A673 (cell line): Measurements from ENCODE around the gene RYR1. TPM values are rescaled to one million over a fixed set of nuclear protein-coding genes. Genes with fewer than 3 reads are reported as not detected.
"Not testable (repeated sequence)": the region's sequence is repeated elsewhere in the genome, so short reads cannot be mapped to it uniquely, and the experiment has no call there.

ENCODE experiments used
- BruUV-seq: library from RNA; stranded (reverse); fragments of 400-500 nt; replicated peaks from 2 replicates; lab custom pipeline; 2021; lab: Mats Ljungman, UMichigan
- CTCF ChIA-PET: fragments of 300-600 bp; sonication (Branson Sonifier 250); formaldehyde crosslinking; loops from one replicate; lab custom pipeline; 2022; ENCODE audit warnings: antibody characterized with exemption; lab: Charles Lee
- POLR2A ChIA-PET: fragments of 300-600 bp; sonication (Branson Sonifier 250); formaldehyde crosslinking; loops from one replicate; lab custom pipeline; 2022; ENCODE audit warnings: antibody characterized with exemption; ENCODE audit not compliant: low non-redundant PET; lab: Charles Lee
- DNase-seq: peaks from one replicate; pipeline ENCODE4 v3.0.0-alpha.2; 2015; ENCODE audit warnings: low spot score
- H3K27ac ChIP-seq: fragments of 200-600 bp; sonication (generic); 2 replicates; pipeline ENCODE4 v1.5.1; 2016; ENCODE audit warnings: mixed run types, low read depth, mild to moderate bottlenecking, mixed read lengths, antibody characterized with exemption, low read length; ENCODE audit not compliant: poor library complexity, severe bottlenecking
- H3K27me3 ChIP-seq: fragments of 200-600 bp; sonication (generic); replicated peaks from 2 replicates; pipeline ENCODE4 v1.6.1; 2017; ENCODE audit warnings: mixed run types, low read depth, mild to moderate bottlenecking, mixed read lengths, antibody characterized with exemption, low read length; ENCODE audit not compliant: insufficient read depth, poor library complexity
- H3K36me3 ChIP-seq: fragments of 200-600 bp; sonication (generic); 2 replicates; pipeline ENCODE4 v1.6.1; 2016; ENCODE audit warnings: mixed run types, mild to moderate bottlenecking, mixed read lengths, antibody characterized with exemption, low read length; ENCODE audit not compliant: insufficient read depth, poor library complexity, severe bottlenecking
- H3K4me1 ChIP-seq: fragments of 200-600 bp; sonication (generic); 2 replicates; pipeline ENCODE4 v1.6.1; 2017; ENCODE audit warnings: mixed run types, mild to moderate bottlenecking, mixed read lengths, antibody characterized with exemption, low read length; ENCODE audit not compliant: insufficient read depth, poor library complexity, severe bottlenecking
- H3K4me3 ChIP-seq: fragments of 200-600 bp; sonication (generic); 2 replicates; pipeline ENCODE4 v1.5.1; 2016; ENCODE audit warnings: low read depth, mixed run types, mild to moderate bottlenecking, mixed read lengths, low read length; ENCODE audit not compliant: poor library complexity, severe bottlenecking
- H3K9me3 ChIP-seq: fragments of 200-600 bp; sonication (generic); 2 replicates; pipeline ENCODE4 v1.6.1; 2016; ENCODE audit warnings: mixed run types, low read depth, mild to moderate bottlenecking, mixed read lengths, antibody characterized with exemption, low read length; ENCODE audit not compliant: poor library complexity, severe bottlenecking
- EZH2 ChIP-seq: fragments of 200-600 bp; sonication (generic); IDR thresholded peaks from 2 replicates; pipeline ENCODE4 v1.6.1; 2017; ENCODE audit warnings: borderline replicate concordance, low read depth, mild to moderate bottlenecking, mixed read lengths, antibody characterized with exemption, low read length; ENCODE audit not compliant: poor library complexity, severe bottlenecking
- intact Hi-C: fragments of 100-400 bp; cut with micrococcal nuclease; formaldehyde crosslinking; loops from one replicate; pipeline ENCODE4 v1.10.0; 2022; ENCODE audit not compliant: unreplicated experiment
- total RNA-seq: library from RNA; stranded (reverse); gene quantifications from 2 replicates; pipeline ENCODE4 v1.2.3, GENCODE V29; 2021
- TF ChIP-seq, protein P1 (sequence below): fragments of 300-800, 200-600 bp; sonication (generic); conservative IDR thresholded peaks from 2 replicates; pipeline ENCODE4 v1.5.1; 2017; ENCODE audit warnings: low read depth, mild to moderate bottlenecking, antibody characterized with exemption, low read length, moderate library complexity, mixed read lengths

RYR1 gene
- total RNA-seq, 1 experiment from 2014 or later: 0.28 TPM

GRCh38 chr19:38470788-38471480 lies 37.4 kb downstream of the RYR1 start:
- DNase-seq: no peak
- peaks cover 6% of the 10 kb centered on the region for H3K27me3 ChIP-seq

DNA sequence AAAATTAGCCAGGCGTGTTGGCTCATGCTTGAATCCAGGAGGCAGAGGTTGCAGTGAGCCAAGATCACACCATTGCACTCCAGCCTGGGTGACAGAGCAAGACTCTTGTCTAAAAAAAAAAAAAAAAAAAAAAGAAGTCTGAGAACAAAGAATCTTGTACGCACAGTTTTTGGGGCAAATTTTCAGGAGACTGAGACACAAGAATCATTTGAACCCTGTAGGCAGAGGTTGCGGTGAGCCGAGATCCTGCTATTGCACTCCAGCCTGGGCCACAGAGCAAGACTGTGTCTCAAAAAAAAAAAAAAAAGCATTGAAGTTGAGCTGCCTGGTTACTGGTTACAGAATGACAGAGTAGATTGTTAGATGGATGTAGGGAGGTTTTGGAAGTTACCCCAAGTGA lies 39.2 kb downstream of the RYR1 start:
- H3K4me1 ChIP-seq, intact Hi-C loops, POLR2A ChIA-PET, H3K4me3 ChIP-seq, CTCF ChIA-PET, H3K27me3 ChIP-seq, H3K36me3 ChIP-seq, DNase-seq, H3K9me3 ChIP-seq, BruUV-seq, H3K27ac ChIP-seq: not testable (repeated sequence)

More at GRCh38 chr19:38470788-38471480, 37.4 kb downstream of the RYR1 start:
- Histone ChIP-seq H3K27ac (no peak overlapping the region), H3K4me1 (no peaks in the 10 kb centered on the region), H3K36me3 (no peaks in the 10 kb centered on the region), H3K9me3 (no peaks in the 10 kb centered on the region), H3K4me3 (no peak overlapping the region)
- TF ChIP-seq EZH2: no peak
- intact Hi-C loops: no loop called here
- BruUV-seq: no TSS peak
- CTCF ChIA-PET: no interaction called here
- POLR2A ChIA-PET: no interaction called here

GRCh38 chr19:38473201-38473600 lies 39.7 kb downstream of the RYR1 start:
- Histone ChIP-seq H3K27ac (no peak overlapping the region), H3K36me3 (no peaks in the 10 kb centered on the region), H3K4me3 (no peak overlapping the region), H3K9me3 (no peaks in the 10 kb centered on the region), H3K27me3 (peaks cover 6% of the 10 kb centered on the region), H3K4me1 (peaks cover 5% of the 10 kb centered on the region)
- TF ChIP-seq EZH2: no peak
- TF ChIP-seq, protein P1, sequence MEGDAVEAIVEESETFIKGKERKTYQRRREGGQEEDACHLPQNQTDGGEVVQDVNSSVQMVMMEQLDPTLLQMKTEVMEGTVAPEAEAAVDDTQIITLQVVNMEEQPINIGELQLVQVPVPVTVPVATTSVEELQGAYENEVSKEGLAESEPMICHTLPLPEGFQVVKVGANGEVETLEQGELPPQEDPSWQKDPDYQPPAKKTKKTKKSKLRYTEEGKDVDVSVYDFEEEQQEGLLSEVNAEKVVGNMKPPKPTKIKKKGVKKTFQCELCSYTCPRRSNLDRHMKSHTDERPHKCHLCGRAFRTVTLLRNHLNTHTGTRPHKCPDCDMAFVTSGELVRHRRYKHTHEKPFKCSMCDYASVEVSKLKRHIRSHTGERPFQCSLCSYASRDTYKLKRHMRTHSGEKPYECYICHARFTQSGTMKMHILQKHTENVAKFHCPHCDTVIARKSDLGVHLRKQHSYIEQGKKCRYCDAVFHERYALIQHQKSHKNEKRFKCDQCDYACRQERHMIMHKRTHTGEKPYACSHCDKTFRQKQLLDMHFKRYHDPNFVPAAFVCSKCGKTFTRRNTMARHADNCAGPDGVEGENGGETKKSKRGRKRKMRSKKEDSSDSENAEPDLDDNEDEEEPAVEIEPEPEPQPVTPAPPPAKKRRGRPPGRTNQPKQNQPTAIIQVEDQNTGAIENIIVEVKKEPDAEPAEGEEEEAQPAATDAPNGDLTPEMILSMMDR: no peak
- CTCF ChIA-PET: no interaction called here
- intact Hi-C loops: no loop called here
- no peak for DNase-seq
- BruUV-seq: no TSS peak
- POLR2A ChIA-PET: no interaction called here

- POLR2A ChIA-PET: no interaction called here
Observed at GRCh38 chr19:38475176-38475575, 41.7 kb downstream of the RYR1 start.

More at GRCh38 chr19:38475176-38475575, 41.7 kb downstream of the RYR1 start:
- CTCF ChIA-PET: no interaction called here
- no peak overlapping the region for H3K27ac ChIP-seq
- no peaks in the 10 kb centered on the region for H3K9me3 ChIP-seq
- peaks cover 6% of the 10 kb centered on the region for H3K27me3 ChIP-seq
- H3K4me3 ChIP-seq: no peak overlapping the region
- intact Hi-C loops: no loop called here
- no peaks in the 10 kb centered on the region for H3K36me3 ChIP-seq
- H3K4me1 ChIP-seq: peaks cover 5% of the 10 kb centered on the region
- no TSS peak for BruUV-seq
- TF ChIP-seq, protein P1: no peak
- no peak for TF ChIP-seq EZH2
- DNase-seq: no peak
